Stimulated activated effector memory CD8-positive, alpha-beta T cell treated with anti-CD3 and anti-CD28 coated beads, Interleukin-12 subunit alpha, Interleukin-12 subunit beta, amount 100 ng/mL, for 72 hours (primary cell): Measurements from ENCODE around the gene RCSD1.

Source experiments
- ATAC-seq: fragments of 150-1000 bp; cut with Tn5 transposase; 2 replicates; pipeline ENCODE4 v1.10.0; 2021
- DNase-seq, 2 donors: peaks; one replicate each; pipeline ENCODE4 v3.0.0; 2021 to 2022; ENCODE audit warnings: low spot score in 2 of 2
- H3K27ac Mint-ChIP-seq: one replicate; pipeline ENCODE4 v1.8.0; 2022; ENCODE audit warnings: mild to moderate bottlenecking, mixed read lengths
- H3K36me3 Mint-ChIP-seq: one replicate; pipeline ENCODE4 v1.8.0; 2022; ENCODE audit warnings: mild to moderate bottlenecking, mixed read lengths
- H3K4me1 Mint-ChIP-seq: one replicate; pipeline ENCODE4 v1.8.0; 2022; ENCODE audit warnings: mixed read lengths
- H3K4me3 Mint-ChIP-seq: one replicate; pipeline ENCODE4 v1.8.0; 2022; ENCODE audit warnings: mild to moderate bottlenecking, mixed read lengths
- H3K9me3 Mint-ChIP-seq: one replicate; pipeline ENCODE4 v1.8.0; 2022; ENCODE audit warnings: mixed read lengths

RCSD1 gene

GRCh38 chr1:167697667-167698141 is 67.7 kb downstream of the RCSD1 start:
- DNase-seq (no peak), ATAC-seq (no peak)
- Mint-ChIP-seq H3K36me3 (peaks cover 100% of the 10 kb centered on the region), H3K4me3 (no peak overlapping the region), H3K27ac (peak overlapping the region; percentile 93), H3K9me3 (no peaks in the 10 kb centered on the region), H3K4me1 (peaks cover 26% of the 10 kb centered on the region)

- Mint-ChIP-seq H3K27ac (peak overlapping the region; percentile 93), H3K9me3 (no peaks in the 10 kb centered on the region), H3K4me3 (no peak overlapping the region), H3K4me1 (peaks cover 31% of the 10 kb centered on the region), H3K36me3 (peaks cover 100% of the 10 kb centered on the region)
- ATAC-seq (no peak), DNase-seq (no peak)
Measured at GRCh38 chr1:167698313-167698712, 68.3 kb downstream of the RCSD1 start.

GRCh38 chr1:167701510-167701909 is 71.5 kb downstream of the RCSD1 start:
- ATAC-seq (no peak), DNase-seq (no peak)
- Mint-ChIP-seq H3K36me3 (peaks cover 99% of the 10 kb centered on the region), H3K9me3 (no peaks in the 10 kb centered on the region), H3K4me1 (peaks cover 29% of the 10 kb centered on the region), H3K4me3 (no peak overlapping the region), H3K27ac (peak overlapping the region; percentile 90)

- DNase-seq = no peak
- Mint-ChIP-seq H3K4me1 (peaks cover 36% of the 10 kb centered on the region), H3K36me3 (peaks cover 93% of the 10 kb centered on the region), H3K4me3 (no peak overlapping the region), H3K27ac (peak overlapping the region; percentile 54), H3K9me3 (no peaks in the 10 kb centered on the region)
- no peak for ATAC-seq
Measured at GRCh38 chr1:167703557-167703956, 73.5 kb downstream of the RCSD1 start.

- DNase-seq = no peak
- peaks cover 37% of the 10 kb centered on the region for H3K4me1 Mint-ChIP-seq
- peaks cover 81% of the 10 kb centered on the region for H3K36me3 Mint-ChIP-seq
Measured at GRCh38 chr1:167704715-167705114, 74.7 kb downstream of the RCSD1 start.

GRCh38 chr1:167705250-167705649 is 75.2 kb downstream of the RCSD1 start:
- Mint-ChIP-seq H3K27ac (peak overlapping the region; percentile 73), H3K4me3 (no peak overlapping the region), H3K4me1 (peaks cover 33% of the 10 kb centered on the region), H3K36me3 (peaks cover 76% of the 10 kb centered on the region), H3K9me3 (no peaks in the 10 kb centered on the region)
- ATAC-seq (no peak), DNase-seq (no peak)

More at GRCh38 chr1:167704715-167705114, 74.7 kb downstream of the RCSD1 start:
- H3K27ac Mint-ChIP-seq = peak overlapping the region; percentile 73
- no peaks in the 10 kb centered on the region for H3K9me3 Mint-ChIP-seq
- no peak for ATAC-seq
- H3K4me3 Mint-ChIP-seq = no peak overlapping the region

GRCh38 chr1:167706363-167706762 is 76.3 kb downstream of the RCSD1 start:
- H3K27ac Mint-ChIP-seq = peak overlapping the region; percentile 73
- H3K4me3 Mint-ChIP-seq = no peak overlapping the region
- H3K36me3 Mint-ChIP-seq = peaks cover 65% of the 10 kb centered on the region
- ATAC-seq (no peak), DNase-seq (no peak)
- no peaks in the 10 kb centered on the region for H3K9me3 Mint-ChIP-seq
- H3K4me1 Mint-ChIP-seq = peaks cover 33% of the 10 kb centered on the region

- H3K9me3 Mint-ChIP-seq = no peaks in the 10 kb centered on the region
- H3K36me3 Mint-ChIP-seq = peaks cover 57% of the 10 kb centered on the region
- no peak for DNase-seq
- peak; percentile 76 for ATAC-seq
- H3K4me3 Mint-ChIP-seq = no peak overlapping the region
- peaks cover 33% of the 10 kb centered on the region for H3K4me1 Mint-ChIP-seq
- H3K27ac Mint-ChIP-seq = peak overlapping the region; percentile 90
Measured at GRCh38 chr1:167706931-167707877, 77.2 kb downstream of the RCSD1 start.

- peaks cover 34% of the 10 kb centered on the region for H3K4me1 Mint-ChIP-seq
- no peak overlapping the region for H3K4me3 Mint-ChIP-seq
- DNase-seq (no peak), ATAC-seq (peak; percentile 51)
- peaks cover 49% of the 10 kb centered on the region for H3K36me3 Mint-ChIP-seq
- no peaks in the 10 kb centered on the region for H3K9me3 Mint-ChIP-seq
- H3K27ac Mint-ChIP-seq = peak overlapping the region; percentile 90
Measured at GRCh38 chr1:167707942-167708341, 77.9 kb downstream of the RCSD1 start.

GRCh38 chr1:167708940-167709389 is 78.9 kb downstream of the RCSD1 start:
- Mint-ChIP-seq H3K4me3 (no peak overlapping the region), H3K27ac (peak overlapping the region; percentile 90), H3K36me3 (peaks cover 49% of the 10 kb centered on the region), H3K9me3 (no peaks in the 10 kb centered on the region), H3K4me1 (peaks cover 33% of the 10 kb centered on the region)
- ATAC-seq = no peak
- no peak for DNase-seq

GRCh38 chr1:167710836-167711235 is 80.8 kb downstream of the RCSD1 start:
- H3K4me3 Mint-ChIP-seq = no peak overlapping the region
- H3K36me3 Mint-ChIP-seq = peaks cover 49% of the 10 kb centered on the region
- ATAC-seq (no peak), DNase-seq (no peak)
- H3K4me1 Mint-ChIP-seq = peaks cover 51% of the 10 kb centered on the region
- no peaks in the 10 kb centered on the region for H3K9me3 Mint-ChIP-seq
- H3K27ac Mint-ChIP-seq = no peak overlapping the region

GRCh38 chr1:167711797-167712196 is 81.8 kb downstream of the RCSD1 start:
- Mint-ChIP-seq H3K36me3 (peaks cover 47% of the 10 kb centered on the region), H3K4me1 (peaks cover 54% of the 10 kb centered on the region), H3K27ac (no peak overlapping the region), H3K9me3 (no peaks in the 10 kb centered on the region), H3K4me3 (no peak overlapping the region)
- ATAC-seq (no peak), DNase-seq (no peak)

GRCh38 chr1:167713330-167714081 is 83.5 kb downstream of the RCSD1 start:
- DNase-seq (peak; percentile 10 to 71), ATAC-seq (no peak)
- Mint-ChIP-seq H3K9me3 (no peaks in the 10 kb centered on the region), H3K4me1 (peaks cover 42% of the 10 kb centered on the region), H3K4me3 (peak overlapping the region; percentile 88), H3K27ac (peak overlapping the region; percentile 100), H3K36me3 (peaks cover 35% of the 10 kb centered on the region)

GRCh38 chr1:167714098-167714438 is 84.0 kb downstream of the RCSD1 start:
- H3K4me1 Mint-ChIP-seq = peaks cover 38% of the 10 kb centered on the region
- peak overlapping the region; percentile 88 for H3K4me3 Mint-ChIP-seq
- no peaks in the 10 kb centered on the region for H3K9me3 Mint-ChIP-seq
- H3K36me3 Mint-ChIP-seq = peaks cover 35% of the 10 kb centered on the region
- DNase-seq (no peak), ATAC-seq (peak; percentile 82)
- H3K27ac Mint-ChIP-seq = peak overlapping the region; percentile 100

GRCh38 chr1:167714439-167715156 is 84.6 kb downstream of the RCSD1 start:
- Mint-ChIP-seq H3K4me3 (peak overlapping the region; percentile 88), H3K9me3 (no peaks in the 10 kb centered on the region), H3K36me3 (peaks cover 35% of the 10 kb centered on the region), H3K27ac (peak overlapping the region; percentile 100), H3K4me1 (peaks cover 41% of the 10 kb centered on the region)
- ATAC-seq = peak; percentile 79
- DNase-seq = peak; percentile 94 to 99
